Peyer's patch (tissue), 4 donors: ENCODE data around the gene THAP2. TPM values are rescaled to one million over a fixed set of nuclear protein-coding genes. Genes with fewer than 3 reads are reported as not detected.

Source experiments
- DNase-seq, 3 donors: peaks; one replicate each; pipeline ENCODE4 v3.0.0-alpha.2; 2017 to 2019
- H3K27ac ChIP-seq, 4 donors: fragments of 200-600 bp; sonication (generic); one replicate each; pipeline ENCODE4 v1.5.1; 2016 to 2019
- H3K27me3 ChIP-seq, 2 donors: fragments of 200-600 bp; sonication (generic); one replicate each; pipeline ENCODE4 v1.5.1; 2019
- H3K36me3 ChIP-seq, 3 donors: fragments of 200-600 bp; sonication (generic); one replicate each; pipeline ENCODE4 v1.5.1; 2016 to 2019
- H3K4me1 ChIP-seq, 4 donors: fragments of 200-600 bp; sonication (generic); one replicate each; pipeline ENCODE4 v1.5.1; 2016 to 2019
- H3K4me3 ChIP-seq, 4 donors: fragments of 200-600 bp; sonication (generic); 1 replicate in 3 of 4; 2 replicates in 1 of 4; pipeline ENCODE4 v1.5.1; 2016 to 2019; ENCODE audit warnings: mild to moderate bottlenecking in 1 of 4
- H3K9me3 ChIP-seq, 4 donors: fragments of 200-600 bp; sonication (generic); one replicate each; pipeline ENCODE4 v1.5.1; 2016 to 2019; ENCODE audit warnings: mild to moderate bottlenecking in 1 of 4
- POLR2A ChIP-seq, 2 donors: fragments of 450-650 bp; IDR thresholded peaks; one replicate each; pipeline ENCODE4 v1.5.1; 2017; ENCODE audit warnings: antibody characterized with exemption in 2 of 2, mild to moderate bottlenecking in 2 of 2, moderate library complexity in 2 of 2
- total RNA-seq, 4 donors: library from RNA; depleted of rRNA; stranded (reverse); fragments of >200 nt; gene quantifications; one replicate each; pipeline ENCODE4 v1.1.0, GENCODE V29; 2016
- TF ChIP-seq, protein P1 (sequence below), 6 experiments: fragments of 450-650 bp in 4 of 6; fragments of 200-600 bp in 2 of 6; sonication (generic) in 1 of 6; IDR thresholded peaks; one replicate each; pipeline ENCODE4 v1.5.1; 2017 to 2019; ENCODE audit warnings: antibody characterized with exemption in 6 of 6, mild to moderate bottlenecking in 3 of 6, moderate library complexity in 1 of 6

Gene THAP2
- total RNA-seq, 4 donors from 2014 or later = 2.8 to 7.5 (median 3.7) TPM

DNA sequence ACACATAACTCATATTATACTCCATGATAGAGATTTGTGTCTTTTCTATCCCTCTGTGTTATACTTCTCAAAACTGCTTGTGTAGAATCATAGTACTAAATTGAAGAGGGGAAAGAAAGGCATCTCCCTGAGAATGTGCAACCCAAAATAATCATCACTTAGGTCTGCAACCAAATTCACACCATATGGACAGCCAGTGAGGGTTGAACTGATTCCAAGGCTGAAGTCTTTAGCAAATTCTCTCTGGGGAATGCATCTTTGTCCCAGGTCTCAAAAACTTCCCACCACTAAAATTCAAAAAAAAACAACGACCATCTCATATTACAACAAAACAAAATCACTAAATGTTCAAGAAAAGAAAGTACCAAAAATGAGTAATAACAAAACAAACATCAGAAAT, 11.4 kb upstream of the THAP2 start:
- peaks cover 0 to 51% (median 0%) of the 10 kb centered on the region in 3 donors for H3K36me3 ChIP-seq
- peaks cover 0 to 11% (median 3%) of the 10 kb centered on the region in 4 donors for H3K4me1 ChIP-seq
- no peak overlapping the region for H3K4me3 ChIP-seq
- no peaks in the 10 kb centered on the region for H3K9me3 ChIP-seq
- no peaks in the 10 kb centered on the region for H3K27me3 ChIP-seq
- H3K27ac ChIP-seq = no peak overlapping the region
- DNase-seq = no peak
- TF ChIP-seq, protein P1, sequence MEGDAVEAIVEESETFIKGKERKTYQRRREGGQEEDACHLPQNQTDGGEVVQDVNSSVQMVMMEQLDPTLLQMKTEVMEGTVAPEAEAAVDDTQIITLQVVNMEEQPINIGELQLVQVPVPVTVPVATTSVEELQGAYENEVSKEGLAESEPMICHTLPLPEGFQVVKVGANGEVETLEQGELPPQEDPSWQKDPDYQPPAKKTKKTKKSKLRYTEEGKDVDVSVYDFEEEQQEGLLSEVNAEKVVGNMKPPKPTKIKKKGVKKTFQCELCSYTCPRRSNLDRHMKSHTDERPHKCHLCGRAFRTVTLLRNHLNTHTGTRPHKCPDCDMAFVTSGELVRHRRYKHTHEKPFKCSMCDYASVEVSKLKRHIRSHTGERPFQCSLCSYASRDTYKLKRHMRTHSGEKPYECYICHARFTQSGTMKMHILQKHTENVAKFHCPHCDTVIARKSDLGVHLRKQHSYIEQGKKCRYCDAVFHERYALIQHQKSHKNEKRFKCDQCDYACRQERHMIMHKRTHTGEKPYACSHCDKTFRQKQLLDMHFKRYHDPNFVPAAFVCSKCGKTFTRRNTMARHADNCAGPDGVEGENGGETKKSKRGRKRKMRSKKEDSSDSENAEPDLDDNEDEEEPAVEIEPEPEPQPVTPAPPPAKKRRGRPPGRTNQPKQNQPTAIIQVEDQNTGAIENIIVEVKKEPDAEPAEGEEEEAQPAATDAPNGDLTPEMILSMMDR (IDR thresholded peaks at IDR 0.05) = no peak
- no peak for TF ChIP-seq POLR2A (IDR thresholded peaks at IDR 0.05)

DNA sequence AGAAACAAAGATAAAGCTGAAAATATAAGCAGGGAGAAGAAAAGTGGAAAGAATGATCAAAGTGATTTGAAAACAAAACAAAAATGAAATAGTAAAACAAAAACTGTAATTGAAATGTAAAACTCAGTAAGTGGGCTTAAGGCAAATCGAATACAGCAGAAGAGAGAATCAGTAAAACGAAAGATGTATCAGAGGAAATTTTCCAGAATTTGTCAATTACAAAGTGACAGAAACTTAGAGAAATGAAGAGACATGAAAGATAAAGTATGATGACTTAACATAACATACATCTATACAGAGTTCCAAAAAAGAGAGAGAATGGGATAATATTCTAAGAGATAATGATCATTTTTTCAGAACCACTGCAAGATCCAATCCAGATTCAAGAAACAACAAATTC, 11.0 kb upstream of the THAP2 start:
- no peak overlapping the region for H3K4me3 ChIP-seq
- DNase-seq = no peak
- H3K27me3 ChIP-seq = no peaks in the 10 kb centered on the region
- peaks cover 0 to 11% (median 3%) of the 10 kb centered on the region in 4 donors for H3K4me1 ChIP-seq
- TF ChIP-seq, protein P1 (IDR thresholded peaks at IDR 0.05) = no peak
- TF ChIP-seq POLR2A (IDR thresholded peaks at IDR 0.05) = no peak
- H3K27ac ChIP-seq = no peak overlapping the region
- H3K36me3 ChIP-seq = peaks cover 0 to 52% (median 0%) of the 10 kb centered on the region in 3 donors
- H3K9me3 ChIP-seq = no peaks in the 10 kb centered on the region

DNA sequence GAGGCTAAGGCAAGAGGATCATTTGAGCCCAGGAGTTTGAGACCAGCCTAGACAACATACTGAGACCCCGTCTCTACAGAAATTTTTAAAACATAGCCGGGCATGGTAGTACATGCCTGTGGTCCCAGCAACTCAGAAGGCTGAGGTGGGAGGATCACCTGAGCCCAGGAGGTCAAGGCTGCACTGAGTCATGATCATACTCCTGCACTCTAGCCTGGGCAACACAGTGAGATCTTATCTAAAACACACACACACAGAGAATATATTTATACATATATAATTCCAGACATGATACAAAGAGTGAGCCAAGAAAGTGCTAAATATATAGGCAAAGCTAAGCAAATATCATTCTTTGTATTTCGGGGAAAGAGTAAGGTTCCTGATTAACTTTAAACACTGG, 9.9 kb upstream of the THAP2 start:
- Histone ChIP-seq H3K4me1 (peaks cover 0 to 11% (median 3%) of the 10 kb centered on the region in 4 donors), H3K4me3 (no peak overlapping the region), H3K9me3 (no peaks in the 10 kb centered on the region), H3K27me3 (no peaks in the 10 kb centered on the region), H3K27ac (no peak overlapping the region), H3K36me3 (peaks cover 0 to 62% (median 0%) of the 10 kb centered on the region in 3 donors)
- no peak for DNase-seq
- TF ChIP-seq, protein P1 (IDR thresholded peaks at IDR 0.05) = no peak
- no peak for TF ChIP-seq POLR2A (IDR thresholded peaks at IDR 0.05)

DNA sequence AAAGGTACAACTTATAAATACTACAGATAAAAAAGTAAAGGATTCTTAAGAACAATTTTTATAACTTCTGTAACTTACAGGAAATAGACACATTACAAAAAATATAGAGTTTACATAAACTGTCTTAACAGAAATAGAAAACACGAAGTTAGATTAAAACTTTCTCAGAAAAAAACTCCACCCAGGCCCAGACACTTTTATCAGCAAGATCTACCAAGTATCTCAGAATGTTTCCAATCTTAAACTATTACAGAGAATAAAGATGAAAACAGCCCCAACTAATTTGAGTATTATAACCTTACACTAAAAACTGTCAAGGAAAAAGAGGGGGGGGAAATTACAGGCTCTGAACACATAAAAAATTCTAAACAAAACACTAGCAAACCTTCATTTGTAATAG, 8.6 kb upstream of the THAP2 start:
- Histone ChIP-seq H3K27ac (no peak overlapping the region), H3K4me3 (no peak overlapping the region), H3K4me1 (peaks cover 0 to 14% (median 3%) of the 10 kb centered on the region in 4 donors), H3K27me3 (no peaks in the 10 kb centered on the region), H3K36me3 (peaks cover 0 to 75% (median 0%) of the 10 kb centered on the region in 3 donors), H3K9me3 (no peaks in the 10 kb centered on the region)
- no peak for DNase-seq
- TF ChIP-seq, protein P1 (IDR thresholded peaks at IDR 0.05) = no peak
- no peak for TF ChIP-seq POLR2A (IDR thresholded peaks at IDR 0.05)

DNA sequence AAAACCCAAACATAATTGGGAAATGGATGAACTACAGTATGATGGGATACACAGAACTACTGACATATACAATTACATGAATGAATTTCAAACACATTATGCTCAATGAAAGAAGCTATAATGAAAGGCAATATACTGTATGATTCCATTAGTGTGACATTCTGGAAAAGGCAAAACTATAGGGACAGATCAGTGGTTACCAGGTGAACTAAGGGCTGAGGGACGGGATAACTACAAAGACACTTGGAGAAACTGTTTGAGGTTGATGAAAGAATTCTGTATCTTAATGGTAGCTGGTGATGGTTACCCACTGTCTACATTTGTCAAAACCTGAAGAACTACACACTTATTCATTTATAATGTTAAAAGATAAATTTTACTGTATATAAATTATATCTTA, 8.2 kb upstream of the THAP2 start:
- peaks cover 0 to 75% (median 0%) of the 10 kb centered on the region in 3 donors for H3K36me3 ChIP-seq
- no peak overlapping the region for H3K4me3 ChIP-seq
- no peak overlapping the region for H3K27ac ChIP-seq
- H3K4me1 ChIP-seq = peaks cover 0 to 19% (median 3%) of the 10 kb centered on the region in 4 donors
- TF ChIP-seq, protein P1 (IDR thresholded peaks at IDR 0.05) = no peak
- no peak for TF ChIP-seq POLR2A (IDR thresholded peaks at IDR 0.05)
- H3K27me3 ChIP-seq = no peaks in the 10 kb centered on the region
- no peak for DNase-seq
- no peaks in the 10 kb centered on the region for H3K9me3 ChIP-seq

DNA sequence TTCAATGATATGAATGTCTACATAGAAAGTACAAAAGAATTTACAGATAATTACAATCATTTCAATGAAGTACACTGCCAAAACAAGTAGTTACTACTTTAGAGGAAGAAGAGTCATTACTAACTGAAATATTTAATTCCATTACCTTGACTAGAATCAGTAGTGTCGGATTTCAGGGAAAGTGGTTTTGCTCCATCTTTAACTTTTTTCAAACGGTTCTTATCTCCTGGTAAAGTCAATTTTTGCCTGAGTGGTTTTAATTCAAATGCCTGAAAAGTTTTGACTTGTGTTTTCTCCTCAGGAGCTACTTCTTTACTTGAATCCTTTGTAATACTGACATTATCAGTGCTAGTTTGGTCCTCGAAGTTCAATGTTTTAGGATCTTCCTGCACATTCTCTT, 7.4 kb upstream of the THAP2 start:
- DNase-seq = no peak
- Histone ChIP-seq H3K9me3 (no peaks in the 10 kb centered on the region), H3K27ac (no peak overlapping the region), H3K4me3 (no peak overlapping the region), H3K4me1 (peaks cover 0 to 27% (median 4%) of the 10 kb centered on the region in 4 donors), H3K36me3 (peaks cover 0 to 72% (median 0%) of the 10 kb centered on the region in 3 donors), H3K27me3 (no peaks in the 10 kb centered on the region)
- TF ChIP-seq, protein P1 (IDR thresholded peaks at IDR 0.05) = no peak
- TF ChIP-seq POLR2A (IDR thresholded peaks at IDR 0.05) = no peak
